Stomach (tissue), 4 donors: Measurements from ENCODE around the gene ZMYND15.
"Not testable (repeated sequence)": the region's sequence is repeated elsewhere in the genome, so short reads cannot be mapped to it uniquely, and the experiment has no call there.

ENCODE experiments used
- CTCF ChIP-seq, 7 experiments: fragments of 450-650 bp in 4 of 7; fragments of 200-600 bp in 3 of 7; sonication (generic) in 3 of 7; IDR thresholded peaks; one replicate each; pipeline ENCODE4 v1.5.1; 2016 to 2019; ENCODE audit warnings: antibody characterized with exemption in 7 of 7, control low read depth in 2 of 7, mild to moderate bottlenecking in 1 of 7
- EP300 ChIP-seq: sonication (generic); formaldehyde crosslinking; IDR thresholded peaks from one replicate; pipeline ENCODE4 v1.6.1; 2017; ENCODE audit warnings: antibody characterized with exemption
- POLR2A ChIP-seq, 4 donors: fragments of 450-650 bp; IDR thresholded peaks; one replicate each; pipeline ENCODE4 v1.6.1; 2016; ENCODE audit warnings: antibody characterized with exemption in 4 of 4, control low read depth in 2 of 4, mild to moderate bottlenecking in 1 of 4, moderate library complexity in 1 of 4
- POLR2AphosphoS5 ChIP-seq, 3 donors: sonication (generic); formaldehyde crosslinking; IDR thresholded peaks; one replicate each; pipeline ENCODE4 v1.6.1; 2016; ENCODE audit warnings: antibody characterized with exemption in 3 of 3

- TF ChIP-seq CTCF (IDR thresholded peaks at IDR 0.05); POLR2A (IDR thresholded peaks at IDR 0.05); POLR2AphosphoS5 (IDR thresholded peaks at IDR 0.05); EP300: not testable (repeated sequence)
Measured at GRCh38 chr17:4704574-4704907, 35.1 kb upstream of the ZMYND15 start.
